Measurements from ENCODE around the gene NRP1. TPM values are rescaled to one million over a fixed set of nuclear protein-coding genes. Genes with fewer than 3 reads are reported as not detected.
"Not testable (repeated sequence)": the region's sequence is repeated elsewhere in the genome, so short reads cannot be mapped to it uniquely, and the experiment has no call there.

NRP1 gene
- total RNA-seq, 6 experiments from 2014 or later = 14.7 to 61.7 (median 29.5) TPM

GRCh38 chr10:33139181-33139646, 195.3 kb downstream of the NRP1 start:
- peak in 1 of 4 donors; percentile 34 for ATAC-seq
- Histone ChIP-seq H3K4me1 (no peaks in the 10 kb centered on the region), H3K27ac (no peak overlapping the region), H3K36me3 (no peaks in the 10 kb centered on the region), H3K27me3 (no peaks in the 10 kb centered on the region), H3K4me3 (no peak overlapping the region), H3K9me3 (no peaks in the 10 kb centered on the region)
- 62% methylated on average over 11 of the region's 12 CpGs for WGBS (ENCODE audit: insufficient coverage, low coverage, low lambda C conversion rate, missing lambda C conversion rate)
- no peak for DNase-seq
- TF ChIP-seq POLR2A (IDR thresholded peaks at IDR 0.05) = no peak
- no peak for TF ChIP-seq CTCF (IDR thresholded peaks at IDR 0.05)
- intact Hi-C loops (cut with DNase I) = no loop called here

- H3K9me3 ChIP-seq; DNase-seq; H3K4me1 ChIP-seq; ATAC-seq; intact Hi-C loops (cut with DNase I); H3K36me3 ChIP-seq; H3K4me3 ChIP-seq; H3K27me3 ChIP-seq; H3K27ac ChIP-seq: not testable (repeated sequence)
- WGBS (ENCODE audit: insufficient coverage, low coverage, low lambda C conversion rate, missing lambda C conversion rate) = 76% methylated on average over 9 of the region's 10 CpGs
Measured at GRCh38 chr10:33138686-33139085, 195.8 kb downstream of the NRP1 start.

GRCh38 chr10:33137356-33138005, 197.0 kb downstream of the NRP1 start:
- Histone ChIP-seq H3K36me3 (no peaks in the 10 kb centered on the region), H3K9me3 (no peaks in the 10 kb centered on the region), H3K27ac (no peak overlapping the region), H3K27me3 (no peaks in the 10 kb centered on the region), H3K4me3 (no peak overlapping the region), H3K4me1 (no peaks in the 10 kb centered on the region)
- 92% methylated on average over 4 of the region's 12 CpGs for WGBS (ENCODE audit: insufficient coverage, low coverage, low lambda C conversion rate, missing lambda C conversion rate)
- no peak for ATAC-seq
- DNase-seq = no peak
- no peak for TF ChIP-seq POLR2A (IDR thresholded peaks at IDR 0.05)
- no peak for TF ChIP-seq CTCF (IDR thresholded peaks at IDR 0.05)
- intact Hi-C loops (cut with DNase I) = no loop called here

GRCh38 chr10:33136781-33137180, 197.7 kb downstream of the NRP1 start:
- Histone ChIP-seq H3K36me3 (no peaks in the 10 kb centered on the region), H3K27ac (no peak overlapping the region), H3K27me3 (no peaks in the 10 kb centered on the region), H3K4me3 (no peak overlapping the region), H3K9me3 (no peaks in the 10 kb centered on the region), H3K4me1 (no peaks in the 10 kb centered on the region)
- no peak for TF ChIP-seq CTCF (IDR thresholded peaks at IDR 0.05)
- TF ChIP-seq POLR2A (IDR thresholded peaks at IDR 0.05) = no peak
- ATAC-seq (peak in 1 of 4 donors; percentile 39), DNase-seq (no peak)
- intact Hi-C loops (cut with DNase I) = no loop called here
- 29% methylated on average over 1 of the region's 1 CpG for WGBS (ENCODE audit: insufficient coverage, low coverage, low lambda C conversion rate, missing lambda C conversion rate)

GRCh38 chr10:33136271-33136670, 198.2 kb downstream of the NRP1 start:
- intact Hi-C loops (cut with DNase I) = no loop called here
- ATAC-seq = peak in 2 of 4 donors; percentile 25 to 69
- TF ChIP-seq POLR2A (IDR thresholded peaks at IDR 0.05) = no peak
- TF ChIP-seq CTCF (IDR thresholded peaks at IDR 0.05) = no peak
- Histone ChIP-seq H3K27ac (no peak overlapping the region), H3K27me3 (no peaks in the 10 kb centered on the region), H3K9me3 (no peaks in the 10 kb centered on the region), H3K4me1 (no peaks in the 10 kb centered on the region), H3K36me3 (no peaks in the 10 kb centered on the region), H3K4me3 (no peak overlapping the region)
- no peak for DNase-seq
- WGBS (ENCODE audit: insufficient coverage, low coverage, low lambda C conversion rate, missing lambda C conversion rate) = 25% methylated on average over 2 of the region's 3 CpGs
